ENCODE results near the gene ZNF500. TPM values are rescaled to one million over a fixed set of nuclear protein-coding genes. Genes with fewer than 3 reads are reported as not detected.

The ZNF500 gene
- total RNA-seq, 1 experiment from 2014 or later = 18.3 TPM

DNA sequence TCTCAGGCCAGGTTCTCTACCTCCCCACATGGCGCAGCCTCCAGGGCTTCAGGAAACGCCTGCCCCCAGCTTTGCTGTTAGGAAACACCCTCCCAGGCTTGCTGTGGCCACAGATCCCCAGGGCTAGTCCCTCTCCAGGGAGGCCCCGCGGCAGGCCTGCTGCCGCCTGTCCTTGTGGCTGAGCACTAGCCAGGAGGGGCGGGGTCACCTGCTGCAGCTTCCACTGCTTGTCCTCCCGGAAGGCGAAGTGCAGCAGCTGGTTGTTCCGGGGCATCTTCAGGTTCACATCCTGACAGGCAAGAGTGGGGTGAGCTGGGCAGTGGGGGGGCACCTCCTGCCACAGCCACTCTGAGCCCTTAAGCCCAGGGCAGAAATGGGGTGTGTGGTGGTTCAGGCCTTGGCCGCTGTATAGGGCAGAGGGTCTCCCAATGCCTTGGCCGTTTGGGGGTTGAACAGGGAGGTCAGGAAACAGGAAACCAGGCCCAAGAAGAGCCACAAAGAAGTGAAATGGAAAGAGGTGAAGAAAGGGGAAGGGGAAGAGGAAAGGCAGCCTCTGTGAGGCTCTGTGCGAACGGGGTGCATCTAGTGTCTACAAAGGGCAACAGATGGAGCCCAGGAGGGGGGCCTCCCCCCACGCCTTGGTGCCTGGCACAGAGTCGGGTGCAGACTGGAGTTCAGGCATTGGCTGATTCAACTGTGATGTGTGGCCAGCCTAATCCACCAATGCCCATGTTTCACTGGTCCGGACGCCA, 33.5 kb upstream of the ZNF500 start:
- Histone ChIP-seq H3K4me2 (ENCODE audit: insufficient read depth, insufficient read length, low read length) (no peak overlapping the region), H3K18ac (ENCODE audit: insufficient read length, low read depth, low read length) (no peak overlapping the region), H3K27ac (ENCODE audit: insufficient read length, low read depth, low read length) (no peak overlapping the region), H2BK20ac (ENCODE audit: low read depth, low read length, poor library complexity, severe bottlenecking) (no peak overlapping the region), H3K56ac (ENCODE audit: insufficient read length, low read depth, low read length) (no peak overlapping the region), H3K4ac (ENCODE audit: low read depth, low read length) (no peak overlapping the region), H3K9me3 (ENCODE audit: control insufficient read depth, low read depth, low read length) (no peaks in the 10 kb centered on the region), H2BK12ac (ENCODE audit: insufficient read length, low read depth, low read length) (no peak overlapping the region), H3K23ac (ENCODE audit: insufficient read length, low read depth, low read length) (no peak overlapping the region), H3T11ph (ENCODE audit: low read length) (no peak overlapping the region), H3K4me1 (ENCODE audit: insufficient read depth, low read length) (no peaks in the 10 kb centered on the region), H2BK5ac (ENCODE audit: insufficient read length, low read length) (no peak overlapping the region), H3K14ac (ENCODE audit: insufficient read depth, low read length) (no peak overlapping the region), H2BK15ac (ENCODE audit: low read depth, low read length) (no peak overlapping the region), H4K91ac (ENCODE audit: insufficient read length, low read depth, low read length) (no peak overlapping the region), H3K27me3 (ENCODE audit: insufficient read depth, low read length) (no peaks in the 10 kb centered on the region), H3K9ac (ENCODE audit: extremely low read depth, insufficient read length, low read length) (no peak overlapping the region), H3K23me2 (ENCODE audit: insufficient read length, low read depth, low read length, poor library complexity, severe bottlenecking) (peaks cover 7% of the 10 kb centered on the region), H2AFZ (ENCODE audit: low read length) (no peak overlapping the region), H4K5ac (ENCODE audit: insufficient read length, low read depth, low read length) (no peak overlapping the region), H4K8ac (replicated peaks; ENCODE audit: insufficient read length, low read depth, low read length) (no peak overlapping the region), H2BK120ac (ENCODE audit: low read depth, low read length, poor library complexity, severe bottlenecking) (no peak overlapping the region), H3K79me2 (ENCODE audit: insufficient read depth, low read length) (no peaks in the 10 kb centered on the region), H2AK5ac (ENCODE audit: insufficient read length, low read length) (no peak overlapping the region), H4K20me1 (ENCODE audit: control insufficient read depth, insufficient read depth, insufficient read length) (no peaks in the 10 kb centered on the region), H3K79me1 (ENCODE audit: insufficient read depth, low read depth, low read length, poor library complexity, severe bottlenecking) (no peaks in the 10 kb centered on the region)
- peak overlapping the region; percentile 76 to 85 for H3K4me3 Mint-ChIP-seq
- peaks cover 8 to 34% (median 28%) of the 10 kb centered on the region in 3 experiments for H3K36me3 Mint-ChIP-seq (ENCODE audit: insufficient read depth in 1 of 3, low read depth in 3 of 3)
- H3K9me3 Mint-ChIP-seq = no peaks in the 10 kb centered on the region
- WGBS (ENCODE audit: extremely low coverage, insufficient read length, low lambda C conversion rate) = no CpG with 5 or more reads among the region's 17 CpGs
- H3K27ac Mint-ChIP-seq = peak overlapping the region in 1 of 3 experiments; percentile 6; a peak in 1 of 7 replicates
- TF ChIP-seq, protein P1, sequence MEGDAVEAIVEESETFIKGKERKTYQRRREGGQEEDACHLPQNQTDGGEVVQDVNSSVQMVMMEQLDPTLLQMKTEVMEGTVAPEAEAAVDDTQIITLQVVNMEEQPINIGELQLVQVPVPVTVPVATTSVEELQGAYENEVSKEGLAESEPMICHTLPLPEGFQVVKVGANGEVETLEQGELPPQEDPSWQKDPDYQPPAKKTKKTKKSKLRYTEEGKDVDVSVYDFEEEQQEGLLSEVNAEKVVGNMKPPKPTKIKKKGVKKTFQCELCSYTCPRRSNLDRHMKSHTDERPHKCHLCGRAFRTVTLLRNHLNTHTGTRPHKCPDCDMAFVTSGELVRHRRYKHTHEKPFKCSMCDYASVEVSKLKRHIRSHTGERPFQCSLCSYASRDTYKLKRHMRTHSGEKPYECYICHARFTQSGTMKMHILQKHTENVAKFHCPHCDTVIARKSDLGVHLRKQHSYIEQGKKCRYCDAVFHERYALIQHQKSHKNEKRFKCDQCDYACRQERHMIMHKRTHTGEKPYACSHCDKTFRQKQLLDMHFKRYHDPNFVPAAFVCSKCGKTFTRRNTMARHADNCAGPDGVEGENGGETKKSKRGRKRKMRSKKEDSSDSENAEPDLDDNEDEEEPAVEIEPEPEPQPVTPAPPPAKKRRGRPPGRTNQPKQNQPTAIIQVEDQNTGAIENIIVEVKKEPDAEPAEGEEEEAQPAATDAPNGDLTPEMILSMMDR (conservative IDR thresholded peaks at IDR 0.05) = no peak
- DNase-seq = no peak
- H3K4me1 Mint-ChIP-seq = peaks cover 17 to 31% of the 10 kb centered on the region in 2 experiments
- H3K27me3 Mint-ChIP-seq (ENCODE audit: low read depth) = no peaks in the 10 kb centered on the region; the same call in 1 of the 2 replicates

Data from H9 (cell line).